Neuronal stem cell (in vitro differentiated cells): ENCODE results near the gene RAB26.
"Not testable (repeated sequence)": the region's sequence is repeated elsewhere in the genome, so short reads cannot be mapped to it uniquely, and the experiment has no call there.

ENCODE experiments used
- DNase-seq: peaks from one replicate; pipeline ENCODE4 v3.0.0-alpha.2; 2013; ENCODE audit warnings: low spot score
- H2AFZ ChIP-seq: one replicate; pipeline ENCODE4 v1.6.1; 2013; ENCODE audit warnings: mild to moderate bottlenecking, low read length, inconsistent platforms
- H2AK5ac ChIP-seq: 2 replicates; pipeline ENCODE4 v1.6.1; 2013; ENCODE audit warnings: low read depth, mild to moderate bottlenecking, inconsistent platforms, low read length, moderate library complexity, mixed read lengths
- H2BK120ac ChIP-seq: 2 replicates; pipeline ENCODE4 v1.6.1; 2013; ENCODE audit warnings: low read depth, mild to moderate bottlenecking, inconsistent platforms, low read length, moderate library complexity, mixed read lengths
- H2BK12ac ChIP-seq: one replicate; pipeline ENCODE4 v1.6.1; 2013; ENCODE audit warnings: low read length, inconsistent platforms
- H2BK15ac ChIP-seq: 2 replicates; pipeline ENCODE4 v1.6.1; 2013; ENCODE audit warnings: mild to moderate bottlenecking, low read length, inconsistent platforms, mixed read lengths
- H2BK5ac ChIP-seq: one replicate; pipeline ENCODE4 v1.6.1; 2013; ENCODE audit warnings: inconsistent platforms, mild to moderate bottlenecking, low read length, moderate library complexity
- H3K14ac ChIP-seq: one replicate; pipeline ENCODE4 v1.6.1; 2013; ENCODE audit warnings: low read length, inconsistent platforms
- H3K18ac ChIP-seq: 2 replicates; pipeline ENCODE4 v1.6.1; 2013; ENCODE audit warnings: low read length, inconsistent platforms
- H3K23ac ChIP-seq: 2 replicates; pipeline ENCODE4 v1.6.1; 2013; ENCODE audit warnings: low read depth, mild to moderate bottlenecking, mixed read lengths, low read length, inconsistent platforms; ENCODE audit not compliant: poor library complexity
- H3K27ac ChIP-seq: replicated peaks from 3 replicates; pipeline ENCODE4 v1.5.1; 2013; ENCODE audit warnings: low read length, inconsistent platforms
- H3K27me3 ChIP-seq, 3 experiments: 2 replicates each; pipeline ENCODE4 v1.6.1; 2013; ENCODE audit warnings: low read length in 3 of 3, mild to moderate bottlenecking in 2 of 3, inconsistent platforms in 1 of 3, low read depth in 1 of 3, mixed read lengths in 1 of 3, moderate library complexity in 1 of 3; ENCODE audit not compliant: control insufficient read depth in 3 of 3, insufficient read depth in 3 of 3
- H3K36me3 ChIP-seq, 2 donors: replicated peaks in 1 of 2; 2 replicates each; pipeline ENCODE4 v1.6.1; 2013; ENCODE audit warnings: low read length in 2 of 2; ENCODE audit not compliant: control insufficient read depth in 2 of 2, insufficient read depth in 2 of 2
- H3K4ac ChIP-seq: 2 replicates; pipeline ENCODE4 v1.6.1; 2013; ENCODE audit warnings: inconsistent platforms, mild to moderate bottlenecking, low read length, moderate library complexity
- H3K4me1 ChIP-seq, 2 donors: 1 replicate in 1 of 2; 2 replicates in 1 of 2; pipeline ENCODE4 v1.6.1; 2013; ENCODE audit warnings: low read length in 2 of 2, low read depth in 1 of 2; ENCODE audit not compliant: control insufficient read depth in 2 of 2, insufficient read depth in 1 of 2
- H3K4me2 ChIP-seq: one replicate; pipeline ENCODE4 v1.6.1; 2013; ENCODE audit warnings: mild to moderate bottlenecking, low read length, inconsistent platforms; ENCODE audit not compliant: insufficient read depth, poor library complexity, severe bottlenecking
- H3K4me3 ChIP-seq, 2 donors: 2 replicates each; pipeline ENCODE4 v1.5.1; 2013; ENCODE audit warnings: low read length in 2 of 2, mild to moderate bottlenecking in 2 of 2, inconsistent platforms in 1 of 2, moderate library complexity in 1 of 2
- H3K79me1 ChIP-seq: one replicate; pipeline ENCODE4 v1.6.1; 2013; ENCODE audit warnings: low read depth, mild to moderate bottlenecking, inconsistent platforms, low read length, moderate library complexity
- H3K9ac ChIP-seq: one replicate; pipeline ENCODE4 v1.6.1; 2013; ENCODE audit warnings: mild to moderate bottlenecking, low read depth, low read length, inconsistent platforms; ENCODE audit not compliant: poor library complexity
- H3K9me3 ChIP-seq, 2 donors: replicated peaks in 1 of 2; 2 replicates each; pipeline versions ENCODE3 to v1.6.1; 2013; ENCODE audit warnings: low read length in 2 of 2, mild to moderate bottlenecking in 2 of 2, inconsistent platforms in 1 of 2, low read depth in 1 of 2, mixed read lengths in 1 of 2, moderate library complexity in 1 of 2; ENCODE audit not compliant: control insufficient read depth in 2 of 2, insufficient read depth in 1 of 2
- H4K8ac ChIP-seq: one replicate; pipeline ENCODE4 v1.6.1; 2013; ENCODE audit warnings: low read depth, mild to moderate bottlenecking, inconsistent platforms, low read length, moderate library complexity
- H4K91ac ChIP-seq: one replicate; pipeline ENCODE4 v1.6.1; 2013; ENCODE audit warnings: low read length, low read depth, mild to moderate bottlenecking, inconsistent platforms; ENCODE audit not compliant: poor library complexity
- WGBS, 2 donors: extraction: QIAGEN DNeasy Blood & Tissue Kit; methylation state at CpG; one replicate each; pipeline ENCODE4 v1.1.7; 2013; ENCODE audit warnings: missing lambda C conversion rate in 2 of 2, mixed read lengths in 1 of 2; ENCODE audit not compliant: insufficient read length in 2 of 2, insufficient replicate concordance in 1 of 2; ENCODE audit errors: extremely low coverage in 2 of 2; 5-methylcytosine and 5-hydroxymethylcytosine counted together

RAB26 gene

GRCh38 chr16:2117341-2117740 is 31.1 kb upstream of the RAB26 start:
- H3K79me1 ChIP-seq, H3K9ac ChIP-seq, H3K9me3 ChIP-seq, H2AFZ ChIP-seq, H3K36me3 ChIP-seq, H2BK5ac ChIP-seq, H3K4me3 ChIP-seq, H3K14ac ChIP-seq, H3K18ac ChIP-seq, H3K4me2 ChIP-seq, H3K4ac ChIP-seq, H2BK12ac ChIP-seq, H2BK15ac ChIP-seq, H3K4me1 ChIP-seq, H3K27ac ChIP-seq, H2AK5ac ChIP-seq, H2BK120ac ChIP-seq, DNase-seq, H3K27me3 ChIP-seq, H3K23ac ChIP-seq, H4K91ac ChIP-seq, H4K8ac ChIP-seq: not testable (repeated sequence)
- WGBS, 2 donors: no CpG with 5 or more reads among the region's 25 CpGs

GRCh38 chr16:2117960-2118722 is 30.3 kb upstream of the RAB26 start:
- H2BK120ac ChIP-seq, H3K4me2 ChIP-seq, H2AFZ ChIP-seq, H3K36me3 ChIP-seq, H4K8ac ChIP-seq, H3K18ac ChIP-seq, H2BK5ac ChIP-seq, H3K9me3 ChIP-seq, H4K91ac ChIP-seq, H3K27ac ChIP-seq, H3K27me3 ChIP-seq, DNase-seq, H3K23ac ChIP-seq, H3K4me1 ChIP-seq, H2BK12ac ChIP-seq, H3K14ac ChIP-seq, H2BK15ac ChIP-seq, H3K4ac ChIP-seq, H3K4me3 ChIP-seq, H3K79me1 ChIP-seq, H3K9ac ChIP-seq, H2AK5ac ChIP-seq: not testable (repeated sequence)
- no CpG with 5 or more reads among the region's 35 CpGs for WGBS, 2 donors

GRCh38 chr16:2121325-2121724 is 27.1 kb upstream of the RAB26 start:
- not testable (repeated sequence) for H3K18ac ChIP-seq, H2BK12ac ChIP-seq, H2BK5ac ChIP-seq, H3K79me1 ChIP-seq, H2BK120ac ChIP-seq, H3K9ac ChIP-seq, H3K27me3 ChIP-seq, H3K9me3 ChIP-seq, H4K91ac ChIP-seq, H3K23ac ChIP-seq, H2AFZ ChIP-seq, DNase-seq, H3K36me3 ChIP-seq, H2AK5ac ChIP-seq, H2BK15ac ChIP-seq, H3K14ac ChIP-seq, H4K8ac ChIP-seq, H3K4ac ChIP-seq, H3K27ac ChIP-seq, H3K4me2 ChIP-seq, H3K4me3 ChIP-seq
- WGBS, 2 donors: no CpG with 5 or more reads among the region's 9 CpGs
- peaks cover 7 to 11% of the 10 kb centered on the region in 2 donors for H3K4me1 ChIP-seq

- no peak overlapping the region for H2AK5ac ChIP-seq
- no peak for DNase-seq
- no peaks in the 10 kb centered on the region for H3K36me3 ChIP-seq
- no peak overlapping the region for H4K8ac ChIP-seq
- peak overlapping the region; percentile 21 for H3K14ac ChIP-seq
- no peak overlapping the region for H2BK120ac ChIP-seq
- no peaks in the 10 kb centered on the region for H3K9me3 ChIP-seq
- H3K4ac ChIP-seq: no peak overlapping the region
- H3K79me1 ChIP-seq: peaks cover 6% of the 10 kb centered on the region
- WGBS, 2 donors: no CpG with 5 or more reads among the region's 19 CpGs
- H2AFZ ChIP-seq: no peak overlapping the region
- H3K27ac ChIP-seq: no peak overlapping the region
- H4K91ac ChIP-seq: no peak overlapping the region
- H3K23ac ChIP-seq: no peak overlapping the region
- H3K4me2 ChIP-seq: no peak overlapping the region
- peaks cover 7 to 11% of the 10 kb centered on the region in 2 donors for H3K4me1 ChIP-seq
- H2BK12ac ChIP-seq: no peak overlapping the region
- no peak overlapping the region for H2BK5ac ChIP-seq
- no peak overlapping the region for H2BK15ac ChIP-seq
- H3K18ac ChIP-seq: no peak overlapping the region
- H3K4me3 ChIP-seq: no peak overlapping the region
- H3K27me3 ChIP-seq: no peaks in the 10 kb centered on the region
- no peak overlapping the region for H3K9ac ChIP-seq
These were observed 26.6 kb upstream of the RAB26 start for GRCh38 chr16:2121853-2122252.
